Activated CD8-positive, alpha-beta T cell treated with anti-CD3 and anti-CD28 coated beads for 36 hours (primary cell): ENCODE results near the gene CPXM1. TPM values are rescaled to one million over a fixed set of nuclear protein-coding genes. Genes with fewer than 3 reads are reported as not detected.

Experiments used
- ATAC-seq: fragments of 200-7000 bp; cut with Tn5 transposase; one replicate; pipeline ENCODE4 v1.10.0; 2021; ENCODE audit warnings: mild to moderate bottlenecking, moderate library complexity
- CTCF ChIA-PET: fragments of 350-600 bp; sonication (Branson Sonifier 250); formaldehyde crosslinking; loops from one replicate; lab custom pipeline; 2021; ENCODE audit warnings: antibody characterized with exemption; lab: Charles Lee
- POLR2A ChIA-PET: fragments of 350-600 bp; sonication (Branson Sonifier 250); formaldehyde crosslinking; loops from one replicate; lab custom pipeline; 2021; ENCODE audit warnings: antibody characterized with exemption; lab: Charles Lee
- DNase-seq: peaks from one replicate; pipeline ENCODE4 v3.0.0-alpha.2; 2020
- H3K27ac Mint-ChIP-seq: one replicate; pipeline ENCODE4 v1.8.0; 2021; ENCODE audit warnings: mild to moderate bottlenecking, mixed read lengths
- H3K27me3 Mint-ChIP-seq: one replicate; pipeline ENCODE4 v1.8.0; 2021; ENCODE audit warnings: mixed read lengths
- H3K36me3 Mint-ChIP-seq: one replicate; pipeline ENCODE4 v1.8.0; 2021; ENCODE audit warnings: low read depth, mixed read lengths
- H3K4me1 Mint-ChIP-seq: one replicate; pipeline ENCODE4 v1.8.0; 2021; ENCODE audit warnings: low read depth, mixed read lengths
- H3K4me3 Mint-ChIP-seq: one replicate; pipeline ENCODE4 v1.8.0; 2021; ENCODE audit warnings: mild to moderate bottlenecking, moderate library complexity, mixed read lengths
- H3K9me3 Mint-ChIP-seq: one replicate; pipeline ENCODE4 v1.8.0; 2021; ENCODE audit warnings: mixed read lengths
- CTCF ChIP-seq: fragments of 200-600 bp; IDR thresholded peaks from one replicate; pipeline ENCODE4 v1.8.0; 2022; ENCODE audit warnings: antibody characterized with exemption, mild to moderate bottlenecking
- intact Hi-C: fragments of 100-400 bp; cut with micrococcal nuclease; formaldehyde crosslinking; loops from one replicate; pipeline ENCODE4 v1.10.0; 2022
- total RNA-seq, 2 experiments: library from RNA; stranded (reverse); gene quantifications; one replicate each; pipeline ENCODE4 v1.2.3, GENCODE V29; 2021

Gene CPXM1
- total RNA-seq, 2 experiments from 2014 or later = 2.0 to 2.9 TPM

- H3K4me3 Mint-ChIP-seq = no peak overlapping the region
- intact Hi-C loops = no loop called here
- CTCF ChIA-PET = interaction anchor here (1.6 to 1.9 kb wide), 2 partner anchors 43 to 108 kb away, joined by 5 to 6 read pairs; no protein-coding TSS in a partner anchor
- peaks cover 13% of the 10 kb centered on the region for H3K4me1 Mint-ChIP-seq
- POLR2A ChIA-PET = no interaction called here
- TF ChIP-seq CTCF = no peak
- H3K36me3 Mint-ChIP-seq = peaks cover 5% of the 10 kb centered on the region
- no peak overlapping the region for H3K27ac Mint-ChIP-seq
- DNase-seq (no peak), ATAC-seq (no peak)
- H3K9me3 Mint-ChIP-seq = no peaks in the 10 kb centered on the region
- peaks cover 25% of the 10 kb centered on the region for H3K27me3 Mint-ChIP-seq
These were observed 5.0 kb downstream of the CPXM1 start for GRCh38 chr20:2795451-2795850.

GRCh38 chr20:2794866-2795447, 5.5 kb downstream of the CPXM1 start:
- TF ChIP-seq CTCF = no peak
- ATAC-seq (no peak), DNase-seq (no peak)
- intact Hi-C loops = no loop called here
- H3K9me3 Mint-ChIP-seq = no peaks in the 10 kb centered on the region
- no peak overlapping the region for H3K4me3 Mint-ChIP-seq
- peaks cover 11% of the 10 kb centered on the region for H3K4me1 Mint-ChIP-seq
- H3K27ac Mint-ChIP-seq = no peak overlapping the region
- ChIA-PET POLR2A (no interaction called here), CTCF (interaction anchor here (1.6 to 1.9 kb wide), 2 partner anchors 42 to 107 kb away, joined by 5 to 6 read pairs; no protein-coding TSS in a partner anchor)
- H3K36me3 Mint-ChIP-seq = peaks cover 3% of the 10 kb centered on the region
- H3K27me3 Mint-ChIP-seq = peaks cover 24% of the 10 kb centered on the region

- Mint-ChIP-seq H3K36me3 (peaks cover 1% of the 10 kb centered on the region), H3K4me1 (peaks cover 4% of the 10 kb centered on the region), H3K27me3 (peaks cover 21% of the 10 kb centered on the region), H3K27ac (no peak overlapping the region), H3K4me3 (no peak overlapping the region), H3K9me3 (no peaks in the 10 kb centered on the region)
- intact Hi-C loops = no loop called here
- POLR2A ChIA-PET = no interaction called here
- no peak for TF ChIP-seq CTCF
- CTCF ChIA-PET = interaction anchor here (1.6 to 1.9 kb wide), 3 partner anchors 19 to 107 kb away, joined by 3 to 6 read pairs (median 5); no protein-coding TSS in a partner anchor
- DNase-seq (no peak), ATAC-seq (no peak)
These were observed 6.2 kb downstream of the CPXM1 start for GRCh38 chr20:2794202-2794748.

- no peak for ATAC-seq
- TF ChIP-seq CTCF = no peak
- intact Hi-C loops = no loop called here
- Mint-ChIP-seq H3K36me3 (peaks cover 1% of the 10 kb centered on the region), H3K4me3 (no peak overlapping the region), H3K4me1 (no peaks in the 10 kb centered on the region), H3K27ac (no peak overlapping the region), H3K9me3 (no peaks in the 10 kb centered on the region), H3K27me3 (peaks cover 17% of the 10 kb centered on the region)
- POLR2A ChIA-PET = interaction anchor here (0.7 to 1.1 kb wide), 2 partner anchors 10 to 231 kb away, joined by 3 read pairs; no protein-coding TSS in a partner anchor
- CTCF ChIA-PET = interaction anchor here (1.6 kb wide), 1 partner anchor 18 kb away, joined by 3 read pairs; no protein-coding TSS in a partner anchor
- DNase-seq = no peak
These were observed 7.0 kb downstream of the CPXM1 start for GRCh38 chr20:2793471-2793870.

GRCh38 chr20:2783908-2784566, 16.4 kb downstream of the CPXM1 start:
- ATAC-seq (no peak), DNase-seq (no peak)
- ChIA-PET CTCF (no interaction called here), POLR2A (no interaction called here)
- Mint-ChIP-seq H3K36me3 (no peaks in the 10 kb centered on the region), H3K27ac (no peak overlapping the region), H3K4me1 (no peaks in the 10 kb centered on the region), H3K9me3 (no peaks in the 10 kb centered on the region), H3K27me3 (peaks cover 10% of the 10 kb centered on the region), H3K4me3 (no peak overlapping the region)
- TF ChIP-seq CTCF = no peak
- intact Hi-C loops = no loop called here
